Osteoblast (primary cell): ENCODE data around the gene ABHD11. TPM values are rescaled to one million over a fixed set of nuclear protein-coding genes. Genes with fewer than 3 reads are reported as not detected.

Experiments used
- DNase-seq: peaks from one replicate; pipeline ENCODE4 v3.0.0; 2011; ENCODE audit warnings: low spot score, mixed read lengths; ENCODE audit not compliant: insufficient read length; ENCODE audit errors: missing footprints
- H2AFZ ChIP-seq: 2 replicates; pipeline ENCODE4 v1.6.0; 2011; ENCODE audit warnings: mild to moderate bottlenecking, low read length
- H3K27ac ChIP-seq: 2 replicates; pipeline ENCODE4 v1.5.1; 2011; ENCODE audit warnings: mild to moderate bottlenecking, low read depth, low read length, moderate library complexity
- H3K27me3 ChIP-seq: 2 replicates; pipeline ENCODE4 v1.6.0; 2012; ENCODE audit warnings: mild to moderate bottlenecking, control low read depth, inconsistent platforms, low read length, moderate library complexity; ENCODE audit not compliant: insufficient read depth
- H3K36me3 ChIP-seq: 2 replicates; pipeline ENCODE4 v1.5.1; 2011; ENCODE audit warnings: mild to moderate bottlenecking, low read length, control low read depth, moderate library complexity; ENCODE audit not compliant: insufficient read depth
- H3K4me1 ChIP-seq: 2 replicates; pipeline ENCODE4 v1.5.1; 2011; ENCODE audit warnings: mild to moderate bottlenecking, low read length, control low read depth, moderate library complexity; ENCODE audit not compliant: insufficient read depth
- H3K4me2 ChIP-seq: 2 replicates; pipeline ENCODE4 v1.6.0; 2011; ENCODE audit warnings: mild to moderate bottlenecking, low read length; ENCODE audit not compliant: insufficient read depth
- H3K4me3 ChIP-seq: fragments of 200-600 bp; sonication (generic); 3 replicates; pipeline ENCODE4 v1.5.1; 2012; ENCODE audit warnings: mild to moderate bottlenecking, low read length, inconsistent platforms; ENCODE audit not compliant: insufficient read depth
- H3K79me2 ChIP-seq: 2 replicates; pipeline ENCODE4 v1.6.0; 2012; ENCODE audit warnings: mild to moderate bottlenecking, low read length, control low read depth, inconsistent platforms; ENCODE audit not compliant: insufficient read depth
- H3K9me3 ChIP-seq: 2 replicates; pipeline ENCODE4 v1.5.1; 2011; ENCODE audit warnings: low read depth, low read length, control low read depth
- H4K20me1 ChIP-seq: 2 replicates; pipeline ENCODE4 v1.6.0; 2012; ENCODE audit warnings: mild to moderate bottlenecking, low read length, control low read depth; ENCODE audit not compliant: insufficient read depth
- total RNA-seq: library from RNA; depleted of rRNA; stranded (reverse); fragments of >200 nt; gene quantifications from 2 replicates; pipeline ENCODE4 v1.2.3, GENCODE V29; 2012
- TF ChIP-seq, protein P1 (sequence below): IDR thresholded peaks from 2 replicates; pipeline ENCODE4 v1.5.1; 2011; ENCODE audit warnings: mild to moderate bottlenecking, low read depth, low read length, moderate library complexity; ENCODE audit errors: extremely low read depth

Gene ABHD11
- total RNA-seq, 1 donor, result 8.7 TPM

DNA sequence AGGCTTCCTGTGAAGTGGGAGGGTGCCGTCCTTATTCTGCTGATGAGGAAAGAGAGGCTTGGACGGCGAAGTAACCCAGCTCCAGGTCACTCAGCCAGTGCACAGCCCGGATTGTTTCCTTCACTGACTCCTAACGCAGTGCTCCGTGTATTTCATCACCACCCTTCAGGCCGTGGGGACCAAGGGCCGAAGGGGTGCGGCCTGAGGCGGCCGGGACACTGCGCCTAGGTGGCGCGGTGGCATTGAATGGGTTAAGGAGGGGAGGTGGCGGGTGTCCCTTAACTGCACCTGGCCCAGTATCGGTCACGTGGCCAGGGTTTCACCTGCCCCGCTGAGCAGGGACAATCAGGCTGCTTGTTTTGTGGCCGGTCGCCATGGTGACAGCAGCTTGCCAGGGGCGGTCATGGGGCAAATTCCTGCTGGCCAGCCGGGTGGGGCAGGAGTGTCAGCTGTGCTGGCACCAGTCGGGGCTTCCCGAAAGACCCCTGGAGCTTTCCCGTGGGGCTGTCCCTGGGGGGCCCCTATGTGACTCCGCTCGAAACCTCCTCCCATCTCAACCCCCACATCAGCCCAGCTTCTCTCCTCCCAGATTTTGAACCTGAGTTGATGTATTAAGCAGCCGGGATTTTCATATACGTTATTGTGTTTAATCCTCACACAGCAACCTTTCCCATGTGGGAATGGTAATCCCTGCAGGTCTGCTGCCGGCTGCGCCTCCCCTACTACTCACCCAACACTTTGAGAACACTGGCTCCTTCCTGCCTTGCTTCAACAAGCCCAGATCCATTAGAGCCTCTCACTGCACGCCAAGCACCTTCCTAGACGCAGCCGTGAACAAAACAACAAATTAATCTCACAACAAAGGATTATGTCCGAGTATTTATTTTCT lies 4.4 kb upstream of the ABHD11 start:
- Histone ChIP-seq H4K20me1 (peaks cover under 1% of the 10 kb centered on the region), H3K4me2 (no peak overlapping the region), H3K4me3 (no peak overlapping the region), H2AFZ (peak overlapping the region; percentile 68), H3K27me3 (no peaks in the 10 kb centered on the region), H3K27ac (no peak overlapping the region), H3K9me3 (no peaks in the 10 kb centered on the region), H3K79me2 (no peaks in the 10 kb centered on the region), H3K4me1 (peaks cover 7% of the 10 kb centered on the region), H3K36me3 (no peaks in the 10 kb centered on the region)
- TF ChIP-seq, protein P1, sequence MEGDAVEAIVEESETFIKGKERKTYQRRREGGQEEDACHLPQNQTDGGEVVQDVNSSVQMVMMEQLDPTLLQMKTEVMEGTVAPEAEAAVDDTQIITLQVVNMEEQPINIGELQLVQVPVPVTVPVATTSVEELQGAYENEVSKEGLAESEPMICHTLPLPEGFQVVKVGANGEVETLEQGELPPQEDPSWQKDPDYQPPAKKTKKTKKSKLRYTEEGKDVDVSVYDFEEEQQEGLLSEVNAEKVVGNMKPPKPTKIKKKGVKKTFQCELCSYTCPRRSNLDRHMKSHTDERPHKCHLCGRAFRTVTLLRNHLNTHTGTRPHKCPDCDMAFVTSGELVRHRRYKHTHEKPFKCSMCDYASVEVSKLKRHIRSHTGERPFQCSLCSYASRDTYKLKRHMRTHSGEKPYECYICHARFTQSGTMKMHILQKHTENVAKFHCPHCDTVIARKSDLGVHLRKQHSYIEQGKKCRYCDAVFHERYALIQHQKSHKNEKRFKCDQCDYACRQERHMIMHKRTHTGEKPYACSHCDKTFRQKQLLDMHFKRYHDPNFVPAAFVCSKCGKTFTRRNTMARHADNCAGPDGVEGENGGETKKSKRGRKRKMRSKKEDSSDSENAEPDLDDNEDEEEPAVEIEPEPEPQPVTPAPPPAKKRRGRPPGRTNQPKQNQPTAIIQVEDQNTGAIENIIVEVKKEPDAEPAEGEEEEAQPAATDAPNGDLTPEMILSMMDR, result no peak
- DNase-seq, result peak; percentile 71

DNA sequence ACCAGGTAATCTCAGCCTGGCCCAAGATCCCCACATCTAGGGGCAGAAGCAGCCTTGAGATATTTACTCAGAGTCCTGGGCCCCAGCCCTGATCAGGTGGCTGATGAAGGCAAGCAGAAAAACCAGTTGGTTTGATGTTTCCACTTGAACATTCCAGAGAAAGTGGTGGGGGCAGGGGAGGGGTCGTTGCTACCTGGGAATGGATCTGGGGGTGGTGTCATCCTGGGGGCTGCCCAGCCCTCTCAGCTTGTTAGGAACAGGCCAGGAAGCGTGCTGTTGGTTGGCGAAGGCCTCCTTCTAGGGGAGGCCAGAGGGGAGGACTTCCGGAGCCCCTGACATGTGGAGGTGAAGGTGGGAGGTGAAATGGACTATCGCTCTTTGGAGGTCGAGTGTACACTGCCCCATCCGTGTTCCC lies 3.7 kb upstream of the ABHD11 start:
- H3K79me2 ChIP-seq, result peaks cover 6% of the 10 kb centered on the region
- peaks cover 5% of the 10 kb centered on the region for H4K20me1 ChIP-seq
- peak overlapping the region; percentile 68 for H2AFZ ChIP-seq
- H3K27ac ChIP-seq, result no peak overlapping the region
- TF ChIP-seq, protein P1, result no peak
- H3K9me3 ChIP-seq, result no peaks in the 10 kb centered on the region
- H3K36me3 ChIP-seq, result no peaks in the 10 kb centered on the region
- no peaks in the 10 kb centered on the region for H3K27me3 ChIP-seq
- no peak overlapping the region for H3K4me3 ChIP-seq
- no peak overlapping the region for H3K4me2 ChIP-seq
- peaks cover 10% of the 10 kb centered on the region for H3K4me1 ChIP-seq
- DNase-seq, result peak; percentile 46

DNA sequence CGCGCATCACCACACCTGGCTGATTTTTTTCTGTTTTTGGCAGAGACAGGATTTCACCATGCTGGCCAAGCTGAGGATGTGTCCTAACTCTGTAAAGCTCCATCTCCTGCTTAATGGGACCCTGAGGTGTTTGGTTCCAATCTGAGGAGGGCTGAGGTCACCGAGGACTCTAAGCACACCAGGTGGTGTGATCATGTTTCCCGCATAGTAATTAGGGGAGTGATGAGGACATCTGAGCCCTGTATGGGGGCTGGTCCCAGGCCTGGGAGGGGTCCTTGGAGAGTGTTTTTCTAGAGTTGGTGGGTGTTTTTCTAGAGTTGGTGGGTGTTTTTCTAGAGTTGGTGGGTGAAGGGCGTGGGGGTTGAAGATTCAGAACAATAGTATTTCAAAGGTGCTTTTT lies 3.0 kb upstream of the ABHD11 start:
- H2AFZ ChIP-seq, result no peak overlapping the region
- H3K27ac ChIP-seq, result no peak overlapping the region
- peaks cover 11% of the 10 kb centered on the region for H3K79me2 ChIP-seq
- H3K9me3 ChIP-seq, result no peaks in the 10 kb centered on the region
- TF ChIP-seq, protein P1, result no peak
- peaks cover 5% of the 10 kb centered on the region for H4K20me1 ChIP-seq
- H3K4me1 ChIP-seq, result peaks cover 10% of the 10 kb centered on the region
- no peak overlapping the region for H3K4me3 ChIP-seq
- peaks cover 4% of the 10 kb centered on the region for H3K36me3 ChIP-seq
- H3K4me2 ChIP-seq, result no peak overlapping the region
- H3K27me3 ChIP-seq, result no peaks in the 10 kb centered on the region
- DNase-seq, result peak; percentile 59

DNA sequence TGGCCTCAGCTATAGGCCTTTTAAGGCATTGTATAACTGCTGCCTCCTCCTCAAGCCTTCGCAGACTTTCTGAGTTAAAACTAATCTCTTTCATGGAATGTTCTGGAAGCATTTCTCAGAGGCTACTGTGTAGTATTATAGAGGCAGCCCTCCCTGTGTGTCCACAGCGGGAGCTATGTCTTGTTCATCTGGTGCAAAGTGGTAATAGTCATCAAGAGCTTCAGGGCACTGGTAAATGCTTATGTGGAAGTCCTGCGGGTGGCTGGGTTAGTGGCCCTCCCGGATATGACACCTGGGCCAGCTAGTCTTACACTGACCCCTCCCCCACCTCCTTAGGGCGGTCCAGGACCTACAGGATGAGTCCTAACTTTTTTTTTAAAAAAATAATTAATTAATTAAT lies 2.2 kb upstream of the ABHD11 start:
- H3K79me2 ChIP-seq, result peaks cover 11% of the 10 kb centered on the region
- H3K36me3 ChIP-seq, result peaks cover 6% of the 10 kb centered on the region
- DNase-seq, result no peak
- no peak overlapping the region for H2AFZ ChIP-seq
- no peaks in the 10 kb centered on the region for H3K9me3 ChIP-seq
- H4K20me1 ChIP-seq, result peaks cover 5% of the 10 kb centered on the region
- H3K27me3 ChIP-seq, result no peaks in the 10 kb centered on the region
- H3K4me1 ChIP-seq, result peaks cover 10% of the 10 kb centered on the region
- TF ChIP-seq, protein P1, result no peak
- no peak overlapping the region for H3K4me3 ChIP-seq
- H3K4me2 ChIP-seq, result no peak overlapping the region
- no peak overlapping the region for H3K27ac ChIP-seq
